ENCODE measurements around the gene PF4V1.

Gene PF4V1

GRCh38 chr4:73853246-73853704, at the start of gene PF4V1:
PF4V1 (plus strand) TSS chr4:73853296; CDS start chr4:73853363, 67 bp downstream.
- no peak for TF ChIP-seq CTCF (IDR thresholded peaks at IDR 0.05; ENCODE audit: extremely low read depth, missing control alignments)
- no peak for DNase-seq (ENCODE audit: low spot score)

GRCh38 chr4:73810191-73810590, 42.9 kb upstream of the PF4V1 start:
- TF ChIP-seq CTCF (IDR thresholded peaks at IDR 0.05; ENCODE audit: extremely low read depth, missing control alignments), result no peak
- no peak for DNase-seq (ENCODE audit: low spot score)

- DNase-seq (ENCODE audit: low spot score), result no peak
- TF ChIP-seq CTCF (IDR thresholded peaks at IDR 0.05; ENCODE audit: extremely low read depth, missing control alignments), result no peak
Measured at GRCh38 chr4:73811841-73812240, 41.3 kb upstream of the PF4V1 start.

GRCh38 chr4:73814679-73815078, 38.4 kb upstream of the PF4V1 start:
- no peak for DNase-seq (ENCODE audit: low spot score)
- no peak for TF ChIP-seq CTCF (IDR thresholded peaks at IDR 0.05; ENCODE audit: extremely low read depth, missing control alignments)

- TF ChIP-seq CTCF (IDR thresholded peaks at IDR 0.05; ENCODE audit: extremely low read depth, missing control alignments), result no peak
- DNase-seq (ENCODE audit: low spot score), result no peak
Measured at GRCh38 chr4:73815145-73815544, 38.0 kb upstream of the PF4V1 start.

- no peak for TF ChIP-seq CTCF (IDR thresholded peaks at IDR 0.05; ENCODE audit: extremely low read depth, missing control alignments)
- DNase-seq (ENCODE audit: low spot score), result no peak
Measured at GRCh38 chr4:73816814-73817213, 36.3 kb upstream of the PF4V1 start.

GRCh38 chr4:73817341-73817740, 35.8 kb upstream of the PF4V1 start:
- no peak for TF ChIP-seq CTCF (IDR thresholded peaks at IDR 0.05; ENCODE audit: extremely low read depth, missing control alignments)
- no peak for DNase-seq (ENCODE audit: low spot score)

Data from GM20000 (cell line).